HG02970 (cell line): ENCODE results near the gene RARG.

Experiments
- ATAC-seq: cut with Tn5 transposase; IDR thresholded peaks from one replicate; pipeline ENCODE4 v1.9.1; 2021; ENCODE audit warnings: mild to moderate bottlenecking, moderate library complexity, moderate number of reproducible peaks; ENCODE audit not compliant: unreplicated experiment, low FRiP score

RARG gene

GRCh38 chr12:53231921-53232645 lies at the start of gene RARG:
Gene RARG (minus strand): TSS chr12:53232209. CDS start chr12:53227545, 4,664 bp downstream.
- no peak for ATAC-seq

- ATAC-seq: no peak
These were observed 48.0 kb upstream of the RARG start for GRCh38 chr12:53279888-53280498.

GRCh38 chr12:53279283-53279869 lies 47.4 kb upstream of the RARG start:
- ATAC-seq: no peak

- ATAC-seq: no peak
These were observed 46.0 kb upstream of the RARG start for GRCh38 chr12:53277981-53278380.

- no peak for ATAC-seq
These were observed 44.5 kb upstream of the RARG start for GRCh38 chr12:53276511-53276910.

- ATAC-seq: no peak
These were observed 42.4 kb upstream of the RARG start for GRCh38 chr12:53274445-53274844.

- no peak for ATAC-seq
These were observed 36.9 kb upstream of the RARG start for GRCh38 chr12:53268630-53269562.

- ATAC-seq: peak; percentile 78
These were observed 36.1 kb upstream of the RARG start, which contains the start of gene ESPL1 for GRCh38 chr12:53267999-53268629. Gene ESPL1 (plus strand): TSS chr12:53268299. CDS start chr12:53268767, 468 bp downstream.

GRCh38 chr12:53267306-53267998 lies 35.4 kb upstream of the RARG start:
- ATAC-seq: peak; percentile 15

GRCh38 chr12:53265783-53266182 lies 33.8 kb upstream of the RARG start:
- no peak for ATAC-seq

- no peak for ATAC-seq
These were observed 27.9 kb upstream of the RARG start for GRCh38 chr12:53259891-53260290.

GRCh38 chr12:53258541-53259539 lies 26.8 kb upstream of the RARG start:
- ATAC-seq: no peak

- no peak for ATAC-seq
These were observed 24.0 kb upstream of the RARG start for GRCh38 chr12:53255996-53256395.

- no peak for ATAC-seq
These were observed 23.0 kb upstream of the RARG start for GRCh38 chr12:53254816-53255545.

- ATAC-seq: no peak
These were observed 21.3 kb upstream of the RARG start for GRCh38 chr12:53253298-53253697.

- ATAC-seq: peak; percentile 11
These were observed 20.4 kb upstream of the RARG start for GRCh38 chr12:53252349-53252916.
